K562 (cell line): ENCODE measurements around the gene SHB. TPM values are rescaled to one million over a fixed set of nuclear protein-coding genes. Genes with fewer than 3 reads are reported as not detected.

Source experiments
- ATAC-seq: fragments of 200-7000 bp; cut with Tn5 transposase; 3 replicates; pipeline ENCODE4 v1.9.1; 2020; ENCODE audit warnings: moderate library complexity
- BruUV-seq: library from RNA; stranded (reverse); fragments of 400-500 nt; replicated peaks from 2 replicates; lab custom pipeline; 2021; lab: Mats Ljungman, UMichigan
- CTCF ChIA-PET: fragments of 300-600 bp; formaldehyde crosslinking; extraction: SDS; loops from one replicate; lab custom pipeline; 2021; ENCODE audit warnings: low intra/inter-chr PET ratio; lab: Yijun Ruan, JAX
- POLR2A ChIA-PET: fragments of 300-600, 350-650 bp; sonication (Branson Sonifier 250); formaldehyde crosslinking; extraction: SDS; loops from one replicate; lab custom pipeline; 2021; ENCODE audit warnings: antibody characterized with exemption, inconsistent platforms; lab: Yijun Ruan, JAX
- DNase-seq, 4 experiments: peaks; one replicate each; pipeline versions ENCODE4 v3.0.0 to v3.0.0-alpha.2; 2011 to 2018; ENCODE audit warnings: low spot score in 3 of 4, mixed read lengths in 3 of 4; ENCODE audit errors: extremely low read depth in 1 of 4
- FAIRE-seq: peaks from 2 replicates; lab custom pipeline; 2011; peaks lifted over from hg19 to GRCh38; lab: Jason Lieb, UNC
- H2AFZ ChIP-seq: 2 replicates; pipeline ENCODE4 v1.6.0; 2011; ENCODE audit warnings: low read depth, low read length, control low read depth, inconsistent platforms
- H3K27ac ChIP-seq: fragments of 200-600 bp; 3 replicates; pipeline ENCODE4 v1.8.0; 2011; ENCODE audit warnings: low read depth, mild to moderate bottlenecking, control low read depth, inconsistent platforms, low read length, moderate library complexity, mixed read lengths; ENCODE audit errors: extremely low read depth
- H3K27me3 ChIP-seq, 2 experiments: fragments of 300-600 bp in 1 of 2; 2 replicates in 1 of 2; 3 replicates in 1 of 2; pipeline versions ENCODE4 v1.6.0 to v1.8.0; 2011; ENCODE audit warnings: inconsistent platforms in 2 of 2, low read length in 2 of 2, mild to moderate bottlenecking in 1 of 2, mixed read lengths in 1 of 2, moderate library complexity in 1 of 2; ENCODE audit not compliant: control insufficient read depth in 2 of 2, insufficient read depth in 2 of 2
- H3K36me3 ChIP-seq: fragments of 300-600 bp; 3 replicates; pipeline ENCODE4 v1.8.0; 2011; ENCODE audit warnings: mild to moderate bottlenecking, low read length, inconsistent platforms; ENCODE audit not compliant: control insufficient read depth, insufficient read depth
- H3K4me1 ChIP-seq, 2 experiments: fragments of 200-600 bp in 1 of 2; replicated peaks in 1 of 2; 2 replicates in 1 of 2; 3 replicates in 1 of 2; pipeline versions ENCODE4 v1.5.1 to v1.8.0; 2011; ENCODE audit warnings: inconsistent platforms in 2 of 2, low read length in 2 of 2, mild to moderate bottlenecking in 1 of 2, mixed read lengths in 1 of 2, moderate library complexity in 1 of 2; ENCODE audit not compliant: control insufficient read depth in 2 of 2, insufficient read depth in 2 of 2
- H3K4me2 ChIP-seq: 2 replicates; pipeline ENCODE4 v1.6.1; 2011; ENCODE audit warnings: low read length, control low read depth, inconsistent platforms, mixed read lengths; ENCODE audit not compliant: insufficient read depth
- H3K4me3 ChIP-seq: fragments of 200-600 bp; sonication (generic), shearing (Covaris generic); 2 replicates; pipeline ENCODE4 v1.5.1; 2016; ENCODE audit warnings: control low read depth, inconsistent platforms
- H3K79me2 ChIP-seq: fragments of 200-600 bp; 3 replicates; pipeline ENCODE4 v1.8.0; 2011; ENCODE audit warnings: low read length, inconsistent platforms; ENCODE audit not compliant: control insufficient read depth, insufficient read depth
- H3K9ac ChIP-seq, 2 experiments: 2 replicates each; pipeline versions ENCODE4 v1.6.0 to v1.6.1; 2011; ENCODE audit warnings: low read depth in 2 of 2, low read length in 2 of 2, control low read depth in 1 of 2, inconsistent platforms in 1 of 2, mild to moderate bottlenecking in 1 of 2, mixed read lengths in 1 of 2; ENCODE audit not compliant: insufficient read depth in 1 of 2
- H3K9me1 ChIP-seq: one replicate; pipeline ENCODE4 v1.6.0; 2011; ENCODE audit warnings: inconsistent platforms, mild to moderate bottlenecking, low read length, moderate library complexity; ENCODE audit not compliant: control insufficient read depth, insufficient read depth
- H3K9me3 ChIP-seq: replicated peaks from 2 replicates; pipeline ENCODE4 v1.5.1; 2011; ENCODE audit warnings: low read depth, low read length, inconsistent platforms; ENCODE audit not compliant: control insufficient read depth, insufficient read depth
- H4K20me1 ChIP-seq: replicated peaks from 2 replicates; pipeline ENCODE4 v1.6.1; 2011; ENCODE audit warnings: low read length, inconsistent platforms, mixed read lengths; ENCODE audit not compliant: control insufficient read depth, insufficient read depth
- CBX5 ChIP-seq: IDR thresholded peaks from 2 replicates; pipeline ENCODE4 v1.6.1; 2014; ENCODE audit warnings: low read depth, borderline replicate concordance
- EP300 ChIP-seq: IDR thresholded peaks from 2 replicates; pipeline ENCODE4 v1.6.1; 2012; ENCODE audit warnings: low read length, improper control_type of control experiment
- FOXK1 ChIP-seq: sonication (generic); formaldehyde crosslinking; IDR thresholded peaks from 2 replicates; pipeline ENCODE4 v1.8.0; 2022; ENCODE audit warnings: missing genetic modification reagents, mild to moderate bottlenecking, borderline replicate concordance
- HNRNPUL1 ChIP-seq: fragments of 200-400 bp; formaldehyde crosslinking; IDR thresholded peaks from 2 replicates; pipeline ENCODE4 v1.6.1; 2017; ENCODE audit warnings: low read length
- JUND ChIP-seq, 2 experiments: IDR thresholded peaks; 2 replicates in 1 of 2; 3 replicates in 1 of 2; pipeline ENCODE4 v1.6.1; 2011; ENCODE audit warnings: borderline replicate concordance in 2 of 2, low read depth in 2 of 2, low read length in 2 of 2, improper control_type of control experiment in 1 of 2, missing biosample characterization in 1 of 2, missing genetic modification characterization in 1 of 2, missing genetic modification reagents in 1 of 2
- PBX2 ChIP-seq, 2 experiments: IDR thresholded peaks in 1 of 2; conservative IDR thresholded peaks in 1 of 2; 2 replicates each; pipeline ENCODE4 v1.6.1; 2016; ENCODE audit warnings: low read depth in 2 of 2, mild to moderate bottlenecking in 1 of 2, missing compliant biosample characterization in 1 of 2, missing genetic modification characterization in 1 of 2, moderate library complexity in 1 of 2
- PKNOX1 ChIP-seq: fragments of 450-650 bp; IDR thresholded peaks from 2 replicates; pipeline ENCODE4 v1.6.1; 2016
- RBM34 ChIP-seq: fragments of 200-400 bp; formaldehyde crosslinking; IDR thresholded peaks from 2 replicates; pipeline ENCODE4 v1.6.1; 2018; ENCODE audit warnings: low read length, borderline replicate concordance; ENCODE audit not compliant: insufficient read depth
- RFX5 ChIP-seq: IDR thresholded peaks from 2 replicates; pipeline ENCODE4 v1.6.1; 2011; ENCODE audit warnings: low read depth, mild to moderate bottlenecking, improper control_type of control experiment, low read length
- TBL1XR1 ChIP-seq, 2 experiments: IDR thresholded peaks; 2 replicates each; pipeline ENCODE4 v1.6.1; 2012; ENCODE audit warnings: improper control_type of control experiment in 2 of 2, low read length in 2 of 2, mild to moderate bottlenecking in 1 of 2
- ZNF174 ChIP-seq: fragments of 250-450 bp; sonication (Bioruptor Pico); IDR thresholded peaks from 2 replicates; pipeline ENCODE4 v1.4.0; 2020; ENCODE audit warnings: mild to moderate bottlenecking
- ZNF696 ChIP-seq: fragments of 250-450 bp; sonication (Bioruptor Pico); conservative IDR thresholded peaks from 2 replicates; pipeline ENCODE4 v1.4.0; 2020; ENCODE audit warnings: mild to moderate bottlenecking, moderate library complexity
- WGBS: fragments of 100-300 bp; shearing (Covaris generic); methylation state at CpG from one replicate; pipeline ENCODE4 v1.1.6; 2016; ENCODE audit warnings: low coverage, mixed read lengths; ENCODE audit not compliant: insufficient coverage; ENCODE audit errors: missing lambda C conversion rate; 5-methylcytosine and 5-hydroxymethylcytosine counted together
- in situ Hi-C: fragments of 300-500 bp; cut with MboI; formaldehyde crosslinking; loops from 4 replicates; pipeline ENCODE4 v1.15.0; 2018; ENCODE audit warnings: inconsistent platforms, mixed read lengths
- intact Hi-C: fragments of 100-400 bp; cut with micrococcal nuclease; formaldehyde crosslinking; loops from 2 replicates; pipeline ENCODE4 v1.14.2; 2022
- polyA plus RNA-seq, 8 experiments: library from polyadenylated mRNA; depleted of rRNA in 4 of 8; stranded (reverse) in 5 of 8; unstranded in 3 of 8; fragments of >200 nt; fragmentation: Nextera tagmentation in 2 of 8; fragmentation: Illumina TruSeq in 1 of 8; extraction: Ambion mirVana in 2 of 8; extraction: Trizol in 1 of 8; gene quantifications; 2 replicates each; pipeline versions ENCODE4 v1.2.1 to v1.2.3, GENCODE V29; 2011 to 2014; ENCODE audit warnings: inconsistent platforms in 1 of 8, missing spikeins in 1 of 8
- total RNA-seq, 7 experiments: library from RNA; depleted of rRNA in 6 of 7; stranded (reverse); fragments of >200 nt in 6 of 7; fragmentation: Illumina TruSeq in 2 of 7; extraction: Trizol in 2 of 7; gene quantifications; 2 replicates each; pipeline versions ENCODE4 v1.2.1 to v1.2.3, GENCODE V29; 2011 to 2021; ENCODE audit warnings: low replicate concordance in 1 of 7
- TF ChIP-seq, protein P1 (sequence below), 2 experiments: fragments of 250-450 bp in 1 of 2; fragments of 450-650 bp in 1 of 2; sonication (Bioruptor Pico) in 1 of 2; IDR thresholded peaks; 2 replicates each; pipeline versions ENCODE4 v1.6.1 to v1.8.0; 2016 to 2021; ENCODE audit warnings: mild to moderate bottlenecking in 2 of 2, moderate library complexity in 2 of 2, missing compliant biosample characterization in 1 of 2, missing genetic modification characterization in 1 of 2
- TF ChIP-seq, protein P2 (sequence below), 3 experiments: IDR thresholded peaks in 2 of 3; conservative IDR thresholded peaks in 1 of 3; 2 replicates each; pipeline ENCODE4 v1.5.1; 2011 to 2012; ENCODE audit warnings: low read length in 3 of 3, mild to moderate bottlenecking in 3 of 3, control low read depth in 2 of 3, improper control_type of control experiment in 1 of 3, inconsistent platforms in 1 of 3, low read depth in 1 of 3, mixed read lengths in 1 of 3, moderate library complexity in 1 of 3; ENCODE audit not compliant: insufficient read depth in 2 of 3

SHB gene
- total and polyA plus RNA-seq, 9 of the 15 experiments (the other 6 are each of a cell fraction or from before 2014, with no cell fraction given): 0.78 to 16.0 (median 5.3) TPM

DNA sequence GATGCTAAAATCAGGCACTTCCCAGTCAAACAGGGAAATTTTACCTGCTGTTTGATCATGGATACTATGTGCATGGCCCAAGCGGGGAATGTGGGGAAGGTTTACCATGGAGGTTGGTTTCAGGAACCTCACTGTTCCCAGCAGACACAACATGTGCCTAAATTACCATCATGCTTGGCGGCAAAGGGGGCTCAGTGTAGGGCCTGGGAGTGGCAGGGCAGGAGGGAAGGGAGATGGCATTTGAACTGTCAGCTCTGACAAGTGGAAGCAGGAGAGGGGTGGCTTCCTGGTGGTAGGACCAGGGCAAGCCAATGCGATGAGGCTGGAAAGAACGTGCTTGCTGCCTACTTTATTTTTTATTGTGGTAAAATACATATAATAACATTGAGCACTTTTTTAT is 93.4 kb downstream of the SHB start:
- Histone ChIP-seq H3K27ac (no peak overlapping the region), H3K36me3 (peaks cover 4% of the 10 kb centered on the region; the same call in 2 of the 3 replicates), H4K20me1 (peaks cover 14% of the 10 kb centered on the region), H3K27me3 (no peaks in the 10 kb centered on the region), H2AFZ (no peak overlapping the region), H3K9ac (no peak overlapping the region), H3K4me3 (no peak overlapping the region), H3K79me2 (no peaks in the 10 kb centered on the region), H3K9me3 (no peaks in the 10 kb centered on the region), H3K9me1 (no peaks in the 10 kb centered on the region), H3K4me1 (peaks cover 0 to 19% of the 10 kb centered on the region in 2 experiments; a peak in 4 of 5 replicates), H3K4me2 (no peak overlapping the region)
- ATAC-seq (no peak), DNase-seq (no peak), FAIRE-seq (no peak)
- BruUV-seq: no TSS peak
- POLR2A ChIA-PET: no interaction called here
- 85% methylated on average over 4 of the region's 4 CpGs for WGBS
- intact Hi-C loops: no loop called here
- in situ Hi-C loops: no loop called here
- CTCF ChIA-PET: no interaction called here
- TF ChIP-seq CBX5: no peak
- no peak for TF ChIP-seq JUND (IDR thresholded peaks at IDR 0.05; ENCODE audit: borderline replicate concordance, low read depth, low read length)
- TF ChIP-seq JUND (tag; IDR thresholded peaks at IDR 0.05; ENCODE audit: borderline replicate concordance, low read depth, low read length): no peak
- TF ChIP-seq, protein P1, sequence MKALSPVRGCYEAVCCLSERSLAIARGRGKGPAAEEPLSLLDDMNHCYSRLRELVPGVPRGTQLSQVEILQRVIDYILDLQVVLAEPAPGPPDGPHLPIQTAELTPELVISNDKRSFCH (CRISPR knock-in tag; IDR thresholded peaks at IDR 0.05): no peak
- TF ChIP-seq, protein P1 (tag; IDR thresholded peaks at IDR 0.05): no peak
- no peak for TF ChIP-seq TBL1XR1 (IDR thresholded peaks at IDR 0.05; ENCODE audit: low read length in 2 of 2)
- no peak for TF ChIP-seq RBM34
- no peak for TF ChIP-seq ZNF174 (CRISPR knock-in tag)
- TF ChIP-seq, protein P2, sequence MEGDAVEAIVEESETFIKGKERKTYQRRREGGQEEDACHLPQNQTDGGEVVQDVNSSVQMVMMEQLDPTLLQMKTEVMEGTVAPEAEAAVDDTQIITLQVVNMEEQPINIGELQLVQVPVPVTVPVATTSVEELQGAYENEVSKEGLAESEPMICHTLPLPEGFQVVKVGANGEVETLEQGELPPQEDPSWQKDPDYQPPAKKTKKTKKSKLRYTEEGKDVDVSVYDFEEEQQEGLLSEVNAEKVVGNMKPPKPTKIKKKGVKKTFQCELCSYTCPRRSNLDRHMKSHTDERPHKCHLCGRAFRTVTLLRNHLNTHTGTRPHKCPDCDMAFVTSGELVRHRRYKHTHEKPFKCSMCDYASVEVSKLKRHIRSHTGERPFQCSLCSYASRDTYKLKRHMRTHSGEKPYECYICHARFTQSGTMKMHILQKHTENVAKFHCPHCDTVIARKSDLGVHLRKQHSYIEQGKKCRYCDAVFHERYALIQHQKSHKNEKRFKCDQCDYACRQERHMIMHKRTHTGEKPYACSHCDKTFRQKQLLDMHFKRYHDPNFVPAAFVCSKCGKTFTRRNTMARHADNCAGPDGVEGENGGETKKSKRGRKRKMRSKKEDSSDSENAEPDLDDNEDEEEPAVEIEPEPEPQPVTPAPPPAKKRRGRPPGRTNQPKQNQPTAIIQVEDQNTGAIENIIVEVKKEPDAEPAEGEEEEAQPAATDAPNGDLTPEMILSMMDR (IDR thresholded peaks at IDR 0.05 in 2 of 3, conservative IDR thresholded peaks at IDR 0.05 in 1 of 3; ENCODE audit: insufficient read depth in 2 of 3, low read depth in 1 of 3, low read length in 3 of 3): no peak
- TF ChIP-seq HNRNPUL1: no peak
- no peak for TF ChIP-seq EP300
- no peak for TF ChIP-seq PKNOX1
- TF ChIP-seq RFX5: no peak
- no peak for TF ChIP-seq FOXK1
- no peak for TF ChIP-seq PBX2 (CRISPR knock-in tag; IDR thresholded peaks at IDR 0.05; ENCODE audit: low read depth)
- no peak for TF ChIP-seq PBX2 (tag; conservative IDR thresholded peaks at IDR 0.05; ENCODE audit: low read depth)
- no peak for TF ChIP-seq ZNF696 (CRISPR knock-in tag)
